ACHN (cell line): Measurements from ENCODE around the gene PRPF40A.

ENCODE experiments used
- DNase-seq: peaks from one replicate; pipeline ENCODE4 v3.0.0-alpha.2; 2015
- in situ Hi-C: cut with HindIII; loops from 2 replicates; pipeline ENCODE4 v1.10.0; 2017; ENCODE audit warnings: low sequenced_read_pairs, low pct_ligation_motif_present, low pct_unique_long_range_greater_than_20kb

Gene PRPF40A

DNA sequence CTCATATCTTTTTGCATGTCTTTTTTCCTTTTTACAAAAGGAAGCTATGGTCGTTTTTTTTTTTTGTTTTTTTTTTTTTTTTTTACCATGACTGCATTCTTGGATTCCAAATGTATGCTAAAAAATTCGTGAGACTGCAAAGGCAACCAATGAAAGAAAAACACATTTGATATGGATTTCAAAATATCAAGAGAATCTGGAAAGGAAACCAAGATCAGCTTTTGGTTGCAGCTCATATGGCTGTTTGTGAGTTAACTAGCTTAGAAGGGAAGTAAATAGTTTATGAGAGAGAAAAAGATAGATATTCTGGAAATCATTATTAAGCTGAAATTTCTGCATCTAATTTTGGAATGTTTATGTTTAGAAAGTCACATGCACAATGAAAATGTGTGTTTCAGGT lies 110.3 kb downstream of the PRPF40A start:
- in situ Hi-C loops = loop anchor here (25.0 kb wide), 1 partner anchor 420 kb away; the partner anchor contains the start of gene STAM2

DNA sequence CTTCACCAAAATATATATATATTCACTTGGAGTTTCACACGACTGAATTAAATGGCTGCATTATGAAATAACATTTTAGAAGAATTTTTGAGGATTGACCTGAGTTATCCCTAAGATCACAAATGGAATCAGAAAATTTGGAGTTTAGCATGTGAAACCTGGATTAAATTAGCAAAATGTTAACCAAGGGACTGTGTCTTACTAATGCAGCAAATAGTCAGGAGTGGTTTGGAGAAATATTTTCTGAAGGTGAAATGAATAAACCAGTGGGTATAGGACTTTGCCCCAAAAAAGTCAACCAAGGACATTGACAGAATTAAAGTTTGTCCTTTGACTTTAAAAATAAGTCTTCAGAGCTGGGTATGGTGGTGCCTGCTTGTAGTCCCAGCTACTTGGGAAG lies 111.2 kb downstream of the PRPF40A start:
- in situ Hi-C loops = loop anchor here (25.0 kb wide), 1 partner anchor 419 kb away; the partner anchor contains the start of gene STAM2
- DNase-seq = no peak

More for the DNA sequence above, 110.3 kb downstream of the PRPF40A start:
- no peak for DNase-seq

DNA sequence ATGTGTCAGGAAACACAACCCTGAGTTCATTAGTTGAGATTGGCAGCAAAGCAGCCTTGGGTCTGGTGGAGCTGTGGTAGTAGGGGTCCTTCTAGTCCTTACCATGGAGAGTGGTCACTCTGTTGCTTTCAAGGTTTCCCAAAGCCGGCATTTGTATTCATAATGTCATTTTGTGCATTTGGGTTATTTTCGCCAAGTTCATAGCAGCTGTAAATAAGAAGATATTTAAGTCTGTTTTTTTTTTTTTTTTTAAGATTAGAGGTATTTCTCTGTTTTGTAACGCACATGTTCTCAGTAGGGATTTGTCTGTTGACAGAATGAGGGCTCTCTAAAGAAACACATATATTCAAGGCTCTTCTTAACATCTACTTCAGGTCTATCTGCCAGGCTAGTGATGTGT lies 114.1 kb downstream of the PRPF40A start:
- in situ Hi-C loops = loop anchor here (25.0 kb wide), 1 partner anchor 416 kb away; the partner anchor contains the start of gene STAM2
- DNase-seq = no peak

DNA sequence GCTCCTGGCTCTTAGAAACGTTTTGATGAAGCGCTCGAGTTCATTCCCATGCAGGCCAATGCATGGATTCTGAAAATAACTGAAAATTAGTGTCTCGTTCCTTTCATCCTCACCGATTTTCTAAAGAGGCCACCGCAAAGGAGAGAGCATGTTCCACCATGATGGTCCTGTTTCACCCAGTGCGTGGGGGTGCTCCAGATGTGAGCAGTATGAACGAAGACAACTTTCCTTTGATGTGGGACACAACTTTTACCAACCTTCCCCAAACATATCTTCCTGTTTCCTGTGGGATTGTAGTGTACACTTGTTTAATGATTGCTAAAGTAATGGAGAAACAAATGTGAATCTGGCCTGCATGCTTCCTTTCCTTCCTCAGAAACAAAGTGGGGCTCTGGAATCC lies 114.5 kb downstream of the PRPF40A start:
- in situ Hi-C loops = loop anchor here (25.0 kb wide), 1 partner anchor 415 kb away; the partner anchor contains the start of gene STAM2
- no peak for DNase-seq
